KMS-11 (cell line): ENCODE results near the gene MPC1.

Experiments used
- H2AFZ ChIP-seq: fragments of 200-600 bp; sonication (generic); 2 replicates; pipeline ENCODE4 v1.6.1; 2016; ENCODE audit warnings: antibody characterized with exemption, mixed run types, low read depth
- H3K27ac ChIP-seq: fragments of 200-600 bp; sonication (generic); 2 replicates; pipeline ENCODE4 v1.6.1; 2016; ENCODE audit warnings: mild to moderate bottlenecking, mixed run types
- H3K27me3 ChIP-seq: fragments of 200-600 bp; sonication (generic); 2 replicates; pipeline ENCODE4 v1.6.1; 2017; ENCODE audit warnings: mild to moderate bottlenecking, low read depth, mixed run types, moderate library complexity; ENCODE audit not compliant: insufficient read depth
- H3K36me3 ChIP-seq: fragments of 200-600 bp; sonication (generic); 2 replicates; pipeline ENCODE4 v1.6.1; 2017; ENCODE audit warnings: mild to moderate bottlenecking, mixed run types; ENCODE audit not compliant: insufficient read depth
- H3K4me1 ChIP-seq: fragments of 200-600 bp; sonication (generic); 2 replicates; pipeline ENCODE4 v1.6.1; 2016; ENCODE audit warnings: mild to moderate bottlenecking, low read depth, mixed run types; ENCODE audit not compliant: poor library complexity, severe bottlenecking
- H3K4me2 ChIP-seq: fragments of 200-600 bp; sonication (generic); 2 replicates; pipeline ENCODE4 v1.7.0; 2016; ENCODE audit warnings: mild to moderate bottlenecking, mixed run types
- H3K4me3 ChIP-seq: fragments of 200-600 bp; sonication (generic); IDR thresholded peaks from 2 replicates; pipeline ENCODE4 v1.6.1; 2017; ENCODE audit warnings: low read depth, low read length, mixed read lengths; ENCODE audit not compliant: insufficient read depth
- H3K79me2 ChIP-seq: fragments of 200-600 bp; sonication (generic); 2 replicates; pipeline ENCODE4 v1.6.1; 2016; ENCODE audit warnings: low read depth, mixed run types; ENCODE audit not compliant: insufficient read depth
- H3K9ac ChIP-seq: fragments of 200-600 bp; sonication (generic); 2 replicates; pipeline ENCODE4 v1.6.1; 2016; ENCODE audit warnings: mild to moderate bottlenecking, mixed run types
- H4K20me1 ChIP-seq: fragments of 200-600 bp; sonication (generic); 2 replicates; pipeline ENCODE4 v1.6.1; 2016; ENCODE audit warnings: mild to moderate bottlenecking, mixed run types; ENCODE audit not compliant: insufficient read depth
- CTCF ChIP-seq: fragments of 200-600 bp; sonication (generic); conservative IDR thresholded peaks from 2 replicates; pipeline ENCODE4 v1.6.1; 2017; ENCODE audit warnings: low read depth, mild to moderate bottlenecking, antibody characterized with exemption, low read length, moderate library complexity, mixed read lengths

Gene MPC1

GRCh38 chr6:166354143-166354542 is 28.6 kb downstream of the MPC1 start:
- no peaks in the 10 kb centered on the region for H3K36me3 ChIP-seq
- no peak for TF ChIP-seq CTCF
- H4K20me1 ChIP-seq = no peaks in the 10 kb centered on the region
- H3K4me2 ChIP-seq = no peak overlapping the region
- H2AFZ ChIP-seq = no peak overlapping the region
- no peak overlapping the region for H3K27ac ChIP-seq
- no peak overlapping the region for H3K9ac ChIP-seq
- no peaks in the 10 kb centered on the region for H3K4me1 ChIP-seq
- H3K4me3 ChIP-seq = no peak overlapping the region
- H3K27me3 ChIP-seq = no peaks in the 10 kb centered on the region
- no peaks in the 10 kb centered on the region for H3K79me2 ChIP-seq

GRCh38 chr6:166353507-166353906 is 29.2 kb downstream of the MPC1 start:
- no peak overlapping the region for H3K9ac ChIP-seq
- TF ChIP-seq CTCF = no peak

GRCh38 chr6:166352923-166353322 is 29.8 kb downstream of the MPC1 start:
- H3K36me3 ChIP-seq = no peaks in the 10 kb centered on the region
- no peak overlapping the region for H3K4me3 ChIP-seq
- H4K20me1 ChIP-seq = no peaks in the 10 kb centered on the region
- no peaks in the 10 kb centered on the region for H3K79me2 ChIP-seq
- no peaks in the 10 kb centered on the region for H3K27me3 ChIP-seq
- H2AFZ ChIP-seq = no peak overlapping the region
- no peaks in the 10 kb centered on the region for H3K4me1 ChIP-seq
- H3K4me2 ChIP-seq = no peak overlapping the region
- no peak for TF ChIP-seq CTCF
- H3K9ac ChIP-seq = no peak overlapping the region
- no peak overlapping the region for H3K27ac ChIP-seq

More at GRCh38 chr6:166353507-166353906, 29.2 kb downstream of the MPC1 start:
- Histone ChIP-seq H3K4me2 (no peak overlapping the region), H3K36me3 (no peaks in the 10 kb centered on the region), H3K79me2 (no peaks in the 10 kb centered on the region), H2AFZ (no peak overlapping the region), H3K4me3 (no peak overlapping the region), H3K27ac (no peak overlapping the region), H4K20me1 (no peaks in the 10 kb centered on the region), H3K4me1 (no peaks in the 10 kb centered on the region), H3K27me3 (no peaks in the 10 kb centered on the region)

- Histone ChIP-seq H3K9ac (no peak overlapping the region), H2AFZ (no peak overlapping the region), H3K27me3 (no peaks in the 10 kb centered on the region), H3K4me1 (no peaks in the 10 kb centered on the region), H3K36me3 (no peaks in the 10 kb centered on the region), H3K4me2 (no peak overlapping the region), H4K20me1 (no peaks in the 10 kb centered on the region), H3K79me2 (no peaks in the 10 kb centered on the region), H3K4me3 (no peak overlapping the region), H3K27ac (no peak overlapping the region)
- no peak for TF ChIP-seq CTCF
Observed at GRCh38 chr6:166351715-166352285, 30.9 kb downstream of the MPC1 start.
